Left ventricle myocardium inferior (tissue), 1 donor: ENCODE results near the gene PAX6. TPM values are rescaled to one million over a fixed set of nuclear protein-coding genes. Genes with fewer than 3 reads are reported as not detected.

Experiments used
- DNase-seq: peaks from one replicate; pipeline ENCODE4 v3.0.0-alpha.2; 2020
- H3K27ac ChIP-seq: fragments of 200-600 bp; replicated peaks from 2 replicates; pipeline ENCODE4 v1.8.0; 2021
- H3K27me3 ChIP-seq: fragments of 200-600 bp; 2 replicates; pipeline ENCODE4 v1.8.0; 2021; ENCODE audit warnings: low read depth
- H3K36me3 ChIP-seq: fragments of 200-600 bp; 2 replicates; pipeline ENCODE4 v1.8.0; 2021
- H3K4me1 ChIP-seq: fragments of 200-600 bp; 2 replicates; pipeline ENCODE4 v1.8.0; 2021
- H3K4me3 ChIP-seq: fragments of 200-600 bp; 2 replicates; pipeline ENCODE4 v1.8.0; 2021; ENCODE audit warnings: mild to moderate bottlenecking, moderate library complexity
- H3K9me3 ChIP-seq: fragments of 200-600 bp; replicated peaks from 2 replicates; pipeline ENCODE4 v1.8.0; 2021
- CTCF ChIP-seq: fragments of 200-600 bp; IDR thresholded peaks from 2 replicates; pipeline ENCODE4 v1.8.0; 2021; ENCODE audit warnings: antibody characterized with exemption, mild to moderate bottlenecking, borderline replicate concordance
- intact Hi-C: fragments of 100-400 bp; cut with micrococcal nuclease; formaldehyde crosslinking; loops from one replicate; pipeline ENCODE4 v1.11.0; 2022
- total RNA-seq: library from RNA; stranded (reverse); fragmentation: NEBNext Ultra II Directional; extraction: Animal tissue kit (Norgen Biotek cat#: 25700); gene quantifications from one replicate; pipeline ENCODE4 v1.2.1, GENCODE V29; 2021
- donor health status: DM: no; HTN: yes; CAD: no; lungs with severe emphysema.

PAX6 gene
- total RNA-seq, 1 donor from 2014 or later = not detected

- TF ChIP-seq CTCF = no peak
- DNase-seq = no peak
- H3K4me1 ChIP-seq = peaks cover 6% of the 10 kb centered on the region
- no peaks in the 10 kb centered on the region for H3K36me3 ChIP-seq
- no peaks in the 10 kb centered on the region for H3K9me3 ChIP-seq
- H3K27me3 ChIP-seq = no peaks in the 10 kb centered on the region
- no peak overlapping the region for H3K27ac ChIP-seq
- intact Hi-C loops = no loop called here
- H3K4me3 ChIP-seq = no peak overlapping the region
These were observed 26.5 kb downstream of the PAX6 start for GRCh38 chr11:31784611-31785010.

GRCh38 chr11:31783252-31783651 lies 27.9 kb downstream of the PAX6 start:
- Histone ChIP-seq H3K36me3 (no peaks in the 10 kb centered on the region), H3K27ac (no peak overlapping the region), H3K4me1 (peaks cover 12% of the 10 kb centered on the region), H3K27me3 (no peaks in the 10 kb centered on the region), H3K4me3 (no peak overlapping the region), H3K9me3 (no peaks in the 10 kb centered on the region)
- no peak for TF ChIP-seq CTCF
- no peak for DNase-seq
- intact Hi-C loops = no loop called here

- Histone ChIP-seq H3K4me1 (peaks cover 12% of the 10 kb centered on the region), H3K27me3 (no peaks in the 10 kb centered on the region), H3K4me3 (no peak overlapping the region), H3K9me3 (peaks cover 4% of the 10 kb centered on the region), H3K36me3 (peaks cover 4% of the 10 kb centered on the region), H3K27ac (no peak overlapping the region)
- intact Hi-C loops = no loop called here
- no peak for TF ChIP-seq CTCF
- DNase-seq = no peak
These were observed 28.9 kb downstream of the PAX6 start for GRCh38 chr11:31782257-31782656.

GRCh38 chr11:31780480-31780971 lies 30.6 kb downstream of the PAX6 start:
- intact Hi-C loops = no loop called here
- H3K27ac ChIP-seq = no peak overlapping the region
- H3K9me3 ChIP-seq = peaks cover 12% of the 10 kb centered on the region
- peaks cover 7% of the 10 kb centered on the region for H3K36me3 ChIP-seq
- H3K4me3 ChIP-seq = no peak overlapping the region
- H3K27me3 ChIP-seq = no peaks in the 10 kb centered on the region
- no peak for TF ChIP-seq CTCF
- peaks cover 12% of the 10 kb centered on the region for H3K4me1 ChIP-seq
- no peak for DNase-seq

- Histone ChIP-seq H3K4me1 (peaks cover 12% of the 10 kb centered on the region), H3K4me3 (no peak overlapping the region), H3K27me3 (no peaks in the 10 kb centered on the region), H3K36me3 (peaks cover 7% of the 10 kb centered on the region), H3K27ac (no peak overlapping the region), H3K9me3 (peaks cover 12% of the 10 kb centered on the region)
- intact Hi-C loops = no loop called here
- DNase-seq = no peak
- TF ChIP-seq CTCF = no peak
These were observed 31.0 kb downstream of the PAX6 start for GRCh38 chr11:31780078-31780477.

GRCh38 chr11:31779374-31779791 lies 31.7 kb downstream of the PAX6 start:
- intact Hi-C loops = no loop called here
- DNase-seq = no peak
- Histone ChIP-seq H3K4me1 (peaks cover 12% of the 10 kb centered on the region), H3K36me3 (peaks cover 7% of the 10 kb centered on the region), H3K27me3 (no peaks in the 10 kb centered on the region), H3K4me3 (no peak overlapping the region), H3K27ac (no peak overlapping the region), H3K9me3 (peaks cover 12% of the 10 kb centered on the region)
- no peak for TF ChIP-seq CTCF
